Left lobe of liver (tissue), 2 donors: ENCODE data around the gene TMEM107. TPM values are rescaled to one million over a fixed set of nuclear protein-coding genes. Genes with fewer than 3 reads are reported as not detected.
"Not testable (repeated sequence)": the region's sequence is repeated elsewhere in the genome, so short reads cannot be mapped to it uniquely, and the experiment has no call there.

ENCODE experiments used
- ATAC-seq: fragments of 200-7000 bp; cut with Tn5 transposase; one replicate; pipeline ENCODE4 v1.9.1; 2020; ENCODE audit warnings: mild to moderate bottlenecking, moderate library complexity
- DNase-seq: peaks from one replicate; pipeline ENCODE4 v3.0.0-alpha.2; 2020; ENCODE audit warnings: low spot score
- total RNA-seq: library from RNA; stranded (reverse); gene quantifications from one replicate; pipeline ENCODE4 v1.2.1, GENCODE V29; 2021
- donor health status: DM: no; HTN: no; CAD: no; lungs with moderate emphysema.
- donor health status: DM: no; HTN: yes; CAD: no.

The TMEM107 gene
- total RNA-seq, 1 donor from 2014 or later: 3.6 TPM

DNA sequence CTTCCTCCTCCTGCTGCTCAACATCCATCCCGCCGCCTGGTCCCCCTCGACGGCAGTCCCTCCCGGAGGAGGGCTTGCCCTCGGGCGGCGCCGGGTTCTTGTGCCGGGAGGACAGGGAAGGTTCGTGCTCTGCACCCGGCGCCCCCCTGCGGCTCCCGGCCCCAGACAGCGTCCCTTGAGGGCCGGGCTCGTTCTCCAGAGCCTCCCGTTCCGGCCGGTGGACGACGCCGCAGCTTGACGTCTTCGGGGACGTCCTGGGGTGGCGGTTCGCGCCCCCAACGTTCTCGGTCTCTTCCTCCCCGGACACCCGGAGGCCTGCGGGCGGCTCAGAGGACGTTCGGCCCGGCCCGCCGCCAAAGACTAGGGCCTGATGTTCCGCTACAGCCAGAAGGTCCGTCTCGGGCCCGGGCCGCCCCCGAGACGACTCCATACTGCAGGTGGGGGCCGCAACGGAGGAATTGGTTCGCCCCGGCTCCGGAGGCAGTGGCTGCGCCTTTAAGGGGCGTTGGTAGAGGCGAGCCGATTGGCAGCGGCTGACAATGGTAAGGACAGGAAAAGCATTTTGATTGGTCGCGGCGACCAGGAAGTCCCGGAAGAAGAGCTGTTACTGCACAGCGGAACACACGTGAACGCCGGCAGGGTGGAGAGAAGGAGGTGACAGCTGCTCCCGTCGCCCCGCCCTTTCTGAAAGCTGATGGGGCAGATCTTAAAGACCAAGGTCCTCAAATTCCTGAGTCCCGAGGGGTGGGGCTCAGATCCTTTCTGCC is 13.7 kb upstream of the TMEM107 start, which contains the start of gene BORCS6:
Gene BORCS6, minus strand, starts transcription at position 470 of the 767 bp plus-strand sequence. Its CDS starts 40 bp downstream, at position 430.
- peak; percentile 98 for DNase-seq
- peak; percentile 66 for ATAC-seq

DNA sequence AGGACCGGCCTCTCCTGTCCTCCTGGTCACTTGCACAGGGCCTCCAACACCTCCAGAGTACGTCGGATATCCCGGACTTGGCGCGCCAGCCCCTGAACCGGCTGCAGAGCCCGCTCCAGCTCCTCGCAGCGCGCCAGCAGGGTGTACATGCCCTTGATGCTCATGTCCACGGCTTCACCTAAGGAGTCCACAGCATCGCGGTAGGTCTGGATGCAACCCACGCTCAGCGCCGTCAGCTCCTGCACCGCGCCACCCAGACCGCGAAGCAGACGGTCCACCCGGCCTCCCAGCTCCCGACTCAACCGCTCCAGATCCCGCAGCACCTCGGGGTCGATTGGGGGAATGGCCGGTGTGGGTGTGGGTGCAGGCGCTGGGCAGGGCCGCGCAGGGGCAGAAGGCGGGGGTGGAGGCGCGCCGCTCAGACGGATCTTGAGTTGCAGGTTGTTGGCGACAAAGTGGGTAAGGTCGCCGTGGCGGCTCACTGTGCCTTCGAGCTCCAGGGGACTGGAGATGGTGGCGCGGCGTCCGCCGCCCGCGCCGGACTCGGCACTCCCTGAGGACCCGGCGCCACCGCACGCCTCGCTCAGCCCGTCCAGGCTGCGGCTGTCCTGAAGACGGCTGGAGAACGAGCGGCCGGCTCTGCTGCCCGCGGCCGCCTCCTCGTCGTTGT is 13.0 kb upstream of the TMEM107 start:
- ATAC-seq: peak; percentile 0
- DNase-seq: peak; percentile 59

DNA sequence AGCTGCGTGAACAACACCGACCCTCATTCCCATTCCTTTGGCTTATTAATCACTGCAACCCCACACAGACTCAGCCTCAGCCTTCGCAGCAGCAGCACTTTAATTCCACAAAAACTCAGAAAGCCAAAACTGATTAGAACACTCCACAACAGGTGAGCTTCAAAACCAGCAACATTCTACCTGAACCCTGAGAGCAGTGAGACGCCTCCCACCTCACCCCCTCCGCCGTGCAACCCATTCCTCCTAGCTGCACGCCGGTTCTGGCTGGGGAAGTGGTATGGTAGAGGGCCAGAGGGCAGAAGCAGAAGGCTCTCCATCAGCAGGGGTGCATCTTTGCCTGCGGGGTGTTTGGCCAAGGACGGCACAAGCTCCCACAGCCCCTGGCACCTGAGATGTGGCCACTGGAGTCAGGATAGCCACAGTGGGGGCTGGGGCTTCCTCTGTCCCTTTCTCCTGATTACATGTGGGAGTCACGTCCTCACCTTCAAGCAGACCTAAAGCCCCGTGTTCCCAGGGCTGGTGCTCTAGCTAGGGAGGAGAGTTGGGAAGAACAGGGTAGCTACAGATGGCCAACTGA is 12.2 kb upstream of the TMEM107 start:
- ATAC-seq: no peak
- DNase-seq: no peak

DNA sequence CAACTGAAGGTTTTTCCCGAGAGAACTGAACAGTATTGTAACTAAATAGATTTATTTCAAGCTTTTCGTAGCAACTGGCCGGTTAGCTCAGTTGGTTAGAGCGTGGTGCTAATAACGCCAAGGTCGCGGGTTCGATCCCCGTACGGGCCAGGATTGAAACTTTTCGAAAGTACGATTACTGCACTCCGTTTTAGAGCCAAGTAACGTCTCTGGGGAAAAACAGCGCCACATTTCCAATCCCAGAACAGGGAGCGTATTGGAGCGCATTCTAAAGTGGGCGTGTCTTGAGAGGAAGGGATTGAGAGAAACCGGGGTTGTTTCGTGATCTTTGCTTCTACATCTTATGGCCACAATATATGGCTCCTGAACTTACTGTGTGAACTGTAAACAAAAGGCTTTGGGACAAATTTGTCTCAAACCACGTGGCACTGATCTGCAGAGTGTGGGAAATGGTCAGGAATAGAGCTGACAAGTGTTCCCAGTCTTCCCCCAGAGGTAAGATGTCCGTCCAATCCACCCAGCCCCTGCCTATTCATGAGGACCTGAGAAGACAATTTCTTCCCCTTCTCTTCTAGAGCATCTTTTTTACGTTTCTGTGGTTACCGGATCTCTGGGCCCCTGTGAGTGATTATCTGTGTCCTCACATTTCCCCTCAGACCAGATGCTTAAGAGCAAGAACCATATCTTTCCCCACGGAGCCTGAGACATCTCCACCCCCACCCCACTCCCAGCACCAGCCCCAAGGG is 11.5 kb upstream of the TMEM107 start:
- ATAC-seq (peak; percentile 50), DNase-seq (peak; percentile 92)

DNA sequence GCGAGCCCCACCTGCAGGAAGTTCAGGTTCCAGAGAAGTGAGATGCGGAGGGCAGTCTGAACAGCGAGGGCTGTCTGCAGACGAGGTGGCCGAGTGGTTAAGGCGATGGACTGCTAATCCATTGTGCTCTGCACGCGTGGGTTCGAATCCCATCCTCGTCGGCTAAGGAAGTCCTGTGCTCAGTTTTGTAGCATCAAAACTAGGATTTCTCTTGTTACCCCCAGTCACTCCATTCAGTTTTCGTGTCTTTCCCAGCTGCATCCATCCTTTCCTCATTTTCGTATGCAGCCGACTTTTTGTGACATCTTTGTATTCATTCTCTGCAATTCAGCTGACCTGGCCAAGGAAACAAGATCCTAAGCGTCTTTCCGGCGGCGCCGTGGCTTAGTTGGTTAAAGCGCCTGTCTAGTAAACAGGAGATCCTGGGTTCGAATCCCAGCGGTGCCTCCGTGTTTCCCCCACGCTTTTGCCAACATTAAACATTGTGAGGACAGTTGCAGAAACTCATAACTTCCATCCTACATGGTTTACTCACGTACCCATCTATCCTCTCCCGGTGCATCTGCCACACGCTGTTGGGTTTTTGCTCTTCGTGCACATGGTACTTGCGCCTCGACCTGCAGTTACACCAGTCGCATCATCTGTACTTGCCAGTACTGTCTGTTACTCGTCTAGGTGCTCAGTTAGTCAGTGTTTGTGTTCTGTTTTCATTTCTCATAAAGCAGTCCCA is 10.8 kb upstream of the TMEM107 start:
- DNase-seq (peak; percentile 92), ATAC-seq (peak; percentile 65)

- ATAC-seq: no peak
- no peak for DNase-seq
These were observed 10.2 kb upstream of the TMEM107 start for GRCh38 chr17:8186446-8186786.

GRCh38 chr17:8185582-8186445 is 9.6 kb upstream of the TMEM107 start:
- DNase-seq (peak; percentile 90), ATAC-seq (peak; percentile 40)

GRCh38 chr17:8176998-8177731 is 985 bp upstream of the TMEM107 start:
- DNase-seq: no peak
- no peak for ATAC-seq

GRCh38 chr17:8175795-8176196 is 384 bp downstream of the TMEM107 start:
- no peak for DNase-seq
- ATAC-seq: peak; percentile 3

DNA sequence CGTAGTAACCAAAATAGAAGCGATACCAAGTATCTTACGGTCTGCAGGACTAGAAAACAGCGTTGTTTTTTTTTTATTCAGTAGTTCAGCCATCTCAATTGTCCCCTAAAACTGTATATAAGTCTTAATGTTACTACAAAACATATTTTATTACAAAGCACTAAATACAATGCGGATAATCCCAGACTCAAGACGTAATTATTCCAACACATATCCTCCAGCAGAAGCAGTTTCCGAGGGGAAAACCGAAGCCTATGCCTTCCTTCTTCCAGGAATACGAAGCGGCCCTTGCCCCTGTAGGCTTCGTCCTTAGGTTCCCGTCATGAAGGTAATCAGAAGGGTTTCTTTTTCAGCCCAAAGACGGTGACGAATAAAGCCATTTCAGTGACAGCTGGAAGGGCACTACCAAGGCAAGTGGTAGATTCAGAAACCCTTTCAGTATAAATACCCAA is 2.3 kb downstream of the TMEM107 start:
- ATAC-seq (peak; percentile 2), DNase-seq (no peak)

- peak; percentile 83 for DNase-seq
- ATAC-seq: peak; percentile 86
These were observed 2.9 kb downstream of the TMEM107 start for GRCh38 chr17:8173056-8173870.

- ATAC-seq, DNase-seq: not testable (repeated sequence)
These were observed 6.0 kb downstream of the TMEM107 start for GRCh38 chr17:8170186-8170585.

DNA sequence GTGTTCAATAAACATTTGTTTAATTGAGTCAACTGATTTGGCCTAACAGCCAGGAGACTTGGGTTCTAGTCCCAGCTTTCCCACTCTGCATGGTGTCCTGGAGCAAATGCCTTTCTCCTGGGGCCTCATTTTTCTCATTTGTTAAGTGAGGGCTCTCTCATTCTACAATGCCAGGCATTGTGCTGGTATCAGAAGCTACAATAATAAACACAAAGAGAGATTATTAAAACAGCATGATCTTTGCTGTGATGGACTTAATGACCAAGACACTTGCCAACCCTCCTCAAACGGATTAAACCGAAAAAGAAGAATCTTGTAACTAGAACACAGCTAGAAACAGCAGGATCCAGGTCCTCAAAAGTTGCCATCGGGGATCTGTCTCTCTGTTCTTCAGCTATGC is 8.7 kb downstream of the TMEM107 start:
- no peak for ATAC-seq

GRCh38 chr17:8166731-8167130 is 9.4 kb downstream of the TMEM107 start:
- ATAC-seq (no peak), DNase-seq (no peak)

More for the DNA sequence above, 8.7 kb downstream of the TMEM107 start:
- no peak for DNase-seq

DNA sequence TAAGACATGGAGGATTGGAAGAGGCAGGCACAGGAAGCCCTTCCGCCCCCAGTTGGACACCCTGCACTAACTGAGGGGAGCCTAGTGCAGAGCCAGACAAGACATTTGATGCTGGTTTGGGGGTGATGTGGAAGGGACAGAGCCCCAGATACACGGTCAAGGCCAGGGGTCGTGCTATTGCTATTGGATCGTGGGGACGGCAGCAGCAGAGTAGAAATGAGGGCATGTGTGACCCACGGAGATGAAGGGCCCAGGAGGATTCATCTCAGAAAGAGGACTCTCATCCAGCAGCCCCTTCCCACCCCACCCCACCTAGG is 11.4 kb downstream of the TMEM107 start:
- ATAC-seq (no peak), DNase-seq (no peak)

DNA sequence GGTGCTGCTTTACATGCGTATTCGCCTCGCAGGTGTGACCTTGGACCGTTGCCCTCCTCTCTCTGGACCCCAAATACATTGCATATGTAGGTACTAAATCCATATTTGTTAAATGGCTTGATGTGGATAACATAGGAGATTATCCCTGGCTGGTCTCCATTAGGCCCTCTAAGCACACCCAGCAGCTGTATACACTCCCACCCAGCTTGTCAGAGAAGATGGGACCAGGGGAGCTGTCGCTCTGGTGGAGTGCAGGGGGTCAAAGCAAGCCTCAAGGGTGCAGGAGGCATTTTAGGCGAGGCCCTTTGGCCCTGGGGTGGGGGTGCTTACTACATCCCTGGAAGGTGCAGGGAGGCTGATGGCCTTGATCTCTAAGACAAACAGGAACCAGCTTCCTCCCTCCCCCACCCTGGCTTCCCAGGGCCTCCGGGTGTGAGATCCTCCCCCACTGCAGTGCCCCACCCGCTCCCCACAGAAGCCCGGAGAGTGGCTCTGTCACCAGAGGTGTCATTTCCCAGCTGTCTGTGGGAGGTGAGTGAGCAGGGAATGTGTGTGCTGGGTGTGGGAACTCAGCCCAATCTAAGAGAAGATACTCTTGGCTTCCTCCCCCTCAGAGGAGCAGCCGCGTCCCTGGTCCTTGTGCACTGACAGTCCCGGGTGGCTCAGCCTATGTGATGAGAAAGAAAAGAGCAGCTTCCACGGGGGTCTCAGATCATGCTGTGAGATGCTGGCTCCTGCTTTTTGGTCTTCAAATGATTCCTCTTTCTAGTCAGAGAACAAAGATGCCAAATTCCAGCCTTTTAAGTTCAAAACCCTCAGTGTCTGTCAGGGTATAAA is 12.0 kb downstream of the TMEM107 start:
- ATAC-seq: peak; percentile 41
- DNase-seq: no peak
